T-helper 22 cell (primary cell): ENCODE measurements around the gene PDE7B.

Experiments used
- DNase-seq: peaks from one replicate; pipeline ENCODE4 v3.0.0-alpha.2; 2020; ENCODE audit warnings: low read depth

Gene PDE7B

DNA sequence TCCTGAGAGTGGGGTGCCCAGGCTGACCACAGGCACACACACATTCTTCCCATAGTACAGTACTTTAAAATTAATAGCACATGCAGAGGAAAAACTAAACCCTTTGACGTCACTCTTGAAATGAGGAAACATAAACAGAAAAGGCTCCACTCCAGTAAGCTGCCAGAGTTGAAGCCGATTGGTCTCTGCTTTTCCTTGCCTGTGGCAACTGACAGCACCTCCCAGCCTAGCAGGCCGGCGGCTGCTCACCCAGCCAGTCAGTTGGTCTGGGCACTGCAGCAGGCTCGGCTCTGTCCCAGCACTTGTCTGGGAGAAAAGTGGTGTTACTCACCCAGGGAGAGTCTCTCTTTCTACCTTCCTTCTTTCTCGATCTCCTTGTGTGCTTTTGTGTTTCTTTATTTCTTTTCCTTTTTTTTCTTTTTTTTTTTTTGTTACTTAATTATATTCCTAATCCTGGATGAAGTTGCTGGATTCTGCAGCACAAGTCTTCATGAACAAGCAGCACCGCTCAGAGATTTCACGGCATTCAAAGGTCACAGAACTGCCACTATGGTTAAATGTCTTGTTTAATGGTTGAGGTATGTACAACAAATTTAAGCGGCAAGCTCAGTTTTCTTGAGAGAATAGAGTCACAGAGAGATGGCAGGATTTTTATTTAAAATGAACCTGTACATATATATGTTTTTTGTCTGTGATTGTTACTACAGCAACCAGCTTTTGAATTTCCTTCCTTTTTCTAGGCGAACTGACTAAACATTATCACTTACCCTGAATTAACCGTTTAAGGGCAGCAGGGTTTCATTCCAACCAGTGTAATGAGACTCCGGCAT, at the start of gene PDE7B:
PDE7B (plus strand) TSS at position 260 of the 830 bp plus-strand sequence.
- no peak for DNase-seq

DNA sequence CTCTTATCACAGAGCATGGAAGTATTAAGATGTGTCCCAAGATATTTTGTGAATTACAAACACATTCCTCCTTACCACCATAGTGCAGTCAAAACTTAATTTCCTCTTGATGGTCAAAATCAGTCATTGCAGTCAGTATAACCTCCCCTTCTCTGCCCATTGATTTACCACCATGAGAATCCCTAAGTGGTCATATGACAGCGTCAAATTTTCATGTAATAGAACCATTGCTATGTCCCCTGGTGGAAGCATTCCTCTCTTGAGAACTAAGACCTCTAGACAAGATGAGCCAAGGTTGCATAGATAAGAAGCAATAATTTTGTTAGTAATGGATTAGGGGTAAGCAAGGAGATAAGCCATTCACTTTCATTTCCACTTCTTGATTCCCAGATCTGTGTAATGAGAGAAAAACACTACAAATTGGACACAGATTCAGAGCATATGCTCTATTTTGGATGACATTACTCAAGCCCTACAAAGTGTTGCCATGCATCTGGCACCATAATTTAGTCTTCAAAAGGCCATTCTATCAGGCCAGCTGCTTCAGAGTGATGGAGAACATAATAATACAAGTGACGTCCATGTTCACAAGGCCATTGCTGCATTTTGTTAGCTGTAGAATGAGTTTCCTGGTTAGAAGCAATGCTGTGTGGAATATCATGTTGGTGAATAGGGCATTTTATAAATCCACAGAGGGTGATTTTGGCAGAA, 49.6 kb upstream of the PDE7B start:
- no peak for DNase-seq

DNA sequence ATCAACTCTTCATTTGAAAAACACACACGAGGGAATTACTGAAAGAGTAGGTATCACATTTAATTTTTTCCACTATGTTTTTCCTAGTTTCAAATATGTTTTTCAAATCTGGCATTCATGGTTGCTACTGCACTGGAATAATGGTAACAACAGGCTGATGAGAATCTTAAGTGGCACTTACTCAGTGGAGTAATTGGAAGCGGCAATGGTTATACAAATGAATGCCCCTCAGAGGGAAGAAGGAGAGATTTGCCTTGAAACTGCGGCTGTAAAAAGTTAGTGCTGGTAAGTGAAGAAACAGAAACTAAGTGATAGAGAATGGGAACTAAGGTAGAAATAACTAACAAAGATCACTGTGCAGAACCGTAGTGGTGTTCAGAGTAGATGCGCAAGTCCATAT, 41.0 kb upstream of the PDE7B start:
- DNase-seq: no peak

DNA sequence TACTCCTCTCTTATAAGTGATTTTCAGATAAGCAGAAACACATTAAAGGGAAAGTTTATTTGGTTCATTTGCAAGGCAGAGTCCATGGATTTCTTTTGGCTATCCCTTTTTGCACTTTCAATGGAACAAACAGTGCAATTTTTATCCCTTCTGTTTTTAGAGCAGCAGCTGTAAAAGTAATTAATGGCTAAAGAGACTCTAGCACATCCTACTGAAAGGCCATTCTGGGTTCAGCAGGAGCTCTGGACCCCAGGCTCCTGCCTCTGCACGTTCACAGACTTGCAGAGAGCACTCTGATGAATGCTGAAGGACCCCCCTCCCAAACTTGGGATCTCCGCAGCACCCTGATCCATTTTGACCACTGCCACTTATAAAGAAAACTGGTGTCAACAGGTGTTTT, 40.3 kb upstream of the PDE7B start:
- no peak for DNase-seq

DNA sequence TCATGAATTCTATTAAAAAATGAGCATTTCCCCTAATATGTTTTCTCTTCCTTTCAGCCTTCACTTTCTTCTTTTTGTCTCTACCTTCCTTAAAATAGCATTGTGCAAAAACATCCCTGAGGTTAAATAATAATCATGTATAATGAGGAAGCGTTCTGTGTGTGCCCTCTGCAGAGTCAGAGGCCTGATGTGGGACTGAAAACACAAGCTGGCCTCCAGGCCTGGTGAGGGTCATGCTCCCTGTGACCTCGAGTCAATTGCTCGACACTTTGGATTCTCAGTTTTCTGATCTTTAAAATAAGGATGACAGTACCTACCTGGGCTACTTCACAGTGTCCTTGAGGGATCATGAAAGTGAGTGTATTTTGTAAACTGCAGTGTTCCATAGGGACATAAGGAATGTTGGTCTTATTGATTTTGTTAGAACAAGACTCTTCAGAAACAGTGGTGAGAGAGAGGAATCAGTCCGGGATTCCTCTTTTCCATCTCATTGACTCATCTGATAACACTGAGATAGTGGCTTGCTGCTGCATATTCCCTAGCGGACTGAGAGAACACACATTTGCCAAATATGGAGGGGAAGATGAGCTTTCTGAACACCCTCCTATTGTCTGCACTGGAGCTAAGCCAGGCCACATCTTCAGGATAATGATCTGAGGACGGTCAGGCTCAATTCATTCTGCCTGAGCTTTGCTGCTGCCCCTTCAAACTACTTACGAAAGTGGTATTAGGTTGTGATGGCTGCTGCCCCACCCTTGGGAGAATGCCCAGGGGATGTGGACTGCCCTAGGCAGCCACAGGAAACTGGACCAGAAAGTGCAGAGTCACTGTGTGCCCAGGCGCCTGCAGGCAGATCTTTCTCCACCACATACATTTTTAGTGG, 39.6 kb upstream of the PDE7B start:
- no peak for DNase-seq

DNA sequence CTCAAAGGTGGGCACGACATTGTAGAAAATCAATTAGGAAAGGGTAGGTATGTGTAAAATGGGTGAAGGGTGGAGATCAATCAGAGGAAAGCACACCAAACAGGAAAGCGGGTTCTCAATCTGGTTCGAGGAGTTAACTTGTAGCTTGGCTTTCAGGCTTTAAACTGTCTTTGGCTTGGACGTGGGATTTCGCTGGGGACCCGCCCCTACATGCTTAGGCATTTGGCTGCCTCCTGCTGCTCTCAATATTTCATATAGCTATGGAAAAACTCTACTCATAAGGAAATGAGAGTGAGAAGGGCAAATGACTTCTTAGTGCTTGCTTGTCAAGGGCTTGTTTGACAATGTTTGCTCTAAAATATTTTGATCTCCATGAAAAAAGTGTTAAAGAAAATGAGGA, 38.1 kb upstream of the PDE7B start:
- no peak for DNase-seq

DNA sequence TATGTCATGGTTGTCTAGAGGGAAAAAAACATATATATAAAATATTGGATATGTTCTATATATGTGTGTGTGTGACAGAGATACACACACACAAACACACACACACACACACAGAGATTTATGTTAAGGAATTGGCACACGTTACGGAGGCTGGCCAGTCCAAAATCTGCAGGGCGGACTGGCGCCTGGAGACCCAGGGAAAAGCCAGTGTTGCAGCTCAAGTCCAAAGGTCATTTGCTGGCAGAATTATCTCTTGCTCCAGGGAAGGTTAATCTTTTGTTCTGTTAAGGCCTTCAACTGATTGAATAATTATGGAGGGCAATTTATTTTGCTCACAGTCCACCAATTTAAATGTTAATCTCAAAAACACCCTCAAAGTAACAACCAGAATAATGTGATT, 37.5 kb upstream of the PDE7B start:
- DNase-seq: no peak

DNA sequence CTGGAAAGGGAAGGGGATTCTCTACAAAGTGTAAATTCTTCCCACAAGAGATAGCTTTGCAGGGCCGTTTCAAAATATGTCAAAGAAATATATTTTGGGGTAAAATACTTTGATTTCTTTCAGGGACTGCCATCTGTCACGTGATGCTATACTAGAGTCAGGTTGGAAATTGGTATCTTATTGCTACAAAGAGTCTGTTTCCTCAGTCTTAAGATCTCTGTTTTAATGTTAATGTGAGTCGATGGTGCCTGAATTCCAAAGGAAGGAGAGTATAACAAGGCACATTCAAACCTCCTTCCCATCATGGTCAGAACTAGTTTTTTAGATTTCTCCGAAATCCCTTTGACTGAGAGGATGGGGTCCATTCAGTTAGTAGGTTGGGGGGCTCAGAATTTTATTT, 36.3 kb upstream of the PDE7B start:
- DNase-seq: no peak

DNA sequence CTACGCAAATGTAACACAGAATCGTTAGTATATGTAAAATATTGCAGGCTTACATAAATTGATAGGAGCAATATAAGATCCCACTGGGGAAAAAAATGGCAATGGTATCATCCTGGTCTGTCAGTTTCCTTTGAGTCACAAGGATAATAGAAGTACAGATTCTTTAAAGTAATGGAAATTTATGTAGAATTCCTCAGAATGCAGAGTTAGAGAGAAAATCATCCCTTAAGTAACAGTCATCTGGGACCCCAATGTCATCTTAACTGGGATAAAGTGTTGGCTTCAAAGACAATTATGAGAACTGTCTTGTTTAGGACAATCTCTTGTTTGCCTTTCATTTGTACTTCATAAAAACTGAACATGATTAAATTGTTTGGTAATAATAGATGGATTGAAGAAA, 34.5 kb upstream of the PDE7B start:
- no peak for DNase-seq

DNA sequence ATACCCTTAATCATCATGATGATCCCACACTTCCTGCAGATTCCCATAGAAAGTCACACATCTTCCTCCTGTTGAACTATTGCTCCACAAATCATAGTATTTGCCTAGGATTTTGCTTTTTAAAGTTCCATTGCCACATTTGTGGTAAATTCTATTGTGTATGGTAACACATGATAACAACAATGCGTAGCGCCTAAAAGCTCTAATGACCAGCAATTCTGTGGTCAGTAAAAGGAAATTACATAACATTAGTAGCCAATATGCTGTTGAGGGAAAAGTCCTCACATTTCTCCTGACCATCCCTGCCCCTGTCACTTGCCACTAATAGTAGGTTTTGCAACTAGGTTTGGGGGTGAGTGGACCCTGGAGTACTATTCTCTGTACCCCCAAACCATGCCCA, 31.8 kb upstream of the PDE7B start:
- no peak for DNase-seq

DNA sequence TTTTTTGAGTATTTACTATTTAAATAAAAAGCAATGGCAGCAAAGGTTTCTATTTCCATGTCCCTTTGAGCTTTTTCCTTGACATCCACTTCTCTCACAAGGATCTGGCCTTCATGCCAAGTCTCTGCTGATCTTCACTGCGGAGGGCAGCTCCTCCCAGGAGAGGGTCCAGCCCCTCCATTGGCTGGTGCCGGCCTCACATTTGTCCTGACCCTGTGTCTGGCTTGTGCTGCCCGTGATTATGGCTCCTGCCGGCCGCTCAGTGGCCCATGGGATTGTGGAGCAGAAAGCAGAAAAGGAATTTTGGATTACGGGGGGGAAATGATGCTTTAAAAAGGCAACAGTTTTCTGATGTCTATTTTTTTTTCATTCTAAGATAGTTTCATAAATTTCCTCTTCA, 31.2 kb upstream of the PDE7B start:
- DNase-seq: no peak

DNA sequence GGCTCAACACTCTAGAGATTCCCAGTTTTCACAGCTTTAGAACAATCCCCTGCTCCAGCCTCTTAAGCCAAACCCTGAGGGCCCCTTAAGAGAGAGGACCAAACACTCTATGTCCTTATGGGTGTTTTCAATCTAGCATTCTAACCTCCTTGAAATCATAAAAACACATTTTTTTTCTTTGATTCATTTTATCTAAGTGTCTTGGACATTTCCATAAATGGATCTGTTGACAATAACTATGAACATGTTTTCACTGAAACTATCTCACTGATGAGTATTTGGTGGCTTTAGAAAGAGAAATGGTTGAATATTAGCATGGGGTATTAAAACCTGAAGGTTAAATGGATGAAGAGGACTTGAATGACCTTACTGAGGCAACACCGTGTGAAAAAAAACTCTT, 27.6 kb upstream of the PDE7B start:
- DNase-seq: no peak

DNA sequence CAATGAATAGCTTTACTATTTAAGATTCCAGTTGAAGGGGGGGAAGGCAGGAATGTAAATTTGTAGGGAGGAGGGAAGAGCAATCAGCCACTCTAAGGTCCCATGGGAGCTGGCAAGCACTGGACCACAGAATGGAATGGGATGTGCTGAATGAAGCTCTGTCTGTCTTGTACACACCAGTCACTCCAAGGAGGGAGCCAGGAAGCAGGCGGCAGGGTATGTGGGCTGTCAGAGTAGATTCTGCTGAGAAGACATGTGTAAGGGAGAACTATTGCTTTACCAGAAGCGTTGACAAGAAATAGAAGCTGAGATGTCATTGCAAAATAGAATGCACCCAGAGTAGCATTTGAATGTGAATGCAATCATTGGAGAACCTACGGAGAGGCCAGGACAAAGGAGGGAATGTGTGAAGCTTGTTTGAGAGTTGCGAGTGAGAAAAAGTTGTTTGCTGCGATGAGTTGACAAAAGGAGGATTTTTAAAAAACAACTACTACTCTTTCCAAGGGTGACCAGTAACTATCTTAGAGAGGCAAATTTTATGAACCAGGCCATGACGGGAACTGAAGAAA, 25.2 kb upstream of the PDE7B start:
- DNase-seq: no peak

DNA sequence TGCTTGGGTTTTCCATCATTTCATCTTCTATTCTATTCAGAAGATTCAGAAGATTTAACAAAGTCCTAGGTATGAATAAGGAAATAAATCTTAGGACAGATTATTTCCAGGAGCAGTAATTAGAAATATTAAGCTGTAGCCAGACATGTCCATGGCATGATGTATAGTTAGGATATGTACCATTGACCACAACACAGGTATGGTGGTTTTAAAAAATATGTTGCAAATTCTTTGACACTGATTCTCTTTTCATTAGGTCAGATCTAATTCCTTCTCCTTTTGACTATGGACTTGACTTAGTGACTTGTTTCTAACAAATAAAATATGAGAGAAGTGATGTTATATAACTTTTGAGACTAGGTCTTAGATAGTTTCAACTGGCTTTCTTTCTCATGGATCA, 23.5 kb upstream of the PDE7B start:
- DNase-seq: no peak

DNA sequence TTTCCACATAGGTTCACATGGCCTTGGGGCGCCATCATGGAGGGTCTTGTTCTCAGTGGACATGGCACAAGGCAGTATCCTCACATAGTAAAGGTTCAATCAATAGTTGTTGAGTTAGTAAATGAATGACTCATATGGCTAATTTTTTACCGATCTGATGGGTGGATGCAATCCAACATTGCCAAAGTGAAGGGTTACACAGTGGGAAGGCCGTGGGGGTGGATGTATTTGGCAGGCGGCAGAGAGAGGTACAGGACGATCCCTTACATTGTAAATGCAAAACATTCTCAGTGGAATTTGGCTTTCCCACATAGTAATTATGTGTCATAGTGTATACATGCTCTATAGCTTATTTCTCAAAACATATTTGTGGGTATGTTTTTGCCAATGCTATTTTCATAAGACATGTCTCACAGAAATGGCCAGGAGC, 21.0 kb upstream of the PDE7B start:
- no peak for DNase-seq

DNA sequence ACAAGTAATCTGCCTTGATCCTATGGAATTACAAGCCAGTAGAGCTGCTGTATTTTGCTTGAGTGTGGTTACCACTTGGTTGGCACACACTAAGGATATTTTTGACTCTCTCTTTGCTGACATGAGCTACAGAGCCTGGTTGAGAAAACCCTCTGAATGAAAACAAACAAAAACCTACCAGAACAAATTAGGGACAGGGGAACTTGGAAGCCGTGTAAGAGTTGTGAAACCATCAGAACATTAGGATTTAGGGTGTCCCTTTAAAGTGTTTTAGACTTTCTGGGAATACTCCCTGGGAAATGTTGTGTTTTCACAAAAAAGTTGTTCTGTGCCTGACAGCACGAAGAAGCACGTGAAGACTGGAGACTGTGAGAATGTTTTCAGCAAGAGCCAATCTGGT, 20.5 kb upstream of the PDE7B start:
- DNase-seq: no peak

DNA sequence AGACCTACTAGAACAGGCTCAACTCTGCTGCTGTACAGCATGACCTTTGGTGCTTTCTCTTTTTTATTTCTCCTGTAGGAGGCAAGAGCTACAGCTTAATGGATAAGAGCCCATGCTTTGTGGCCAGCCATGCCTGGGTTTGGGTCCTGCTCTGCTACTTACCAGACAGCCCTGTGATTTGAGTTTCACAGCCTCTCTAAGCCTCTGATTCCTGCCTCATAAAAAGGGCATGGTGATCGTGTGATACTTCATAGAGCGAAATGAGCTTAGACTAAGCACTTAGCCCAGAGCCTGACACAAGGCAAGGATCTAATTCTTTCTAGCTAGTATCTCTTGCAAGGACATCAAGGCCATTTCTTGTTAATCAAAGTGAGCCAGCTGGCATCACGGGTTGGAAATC, 19.3 kb upstream of the PDE7B start:
- DNase-seq: no peak

DNA sequence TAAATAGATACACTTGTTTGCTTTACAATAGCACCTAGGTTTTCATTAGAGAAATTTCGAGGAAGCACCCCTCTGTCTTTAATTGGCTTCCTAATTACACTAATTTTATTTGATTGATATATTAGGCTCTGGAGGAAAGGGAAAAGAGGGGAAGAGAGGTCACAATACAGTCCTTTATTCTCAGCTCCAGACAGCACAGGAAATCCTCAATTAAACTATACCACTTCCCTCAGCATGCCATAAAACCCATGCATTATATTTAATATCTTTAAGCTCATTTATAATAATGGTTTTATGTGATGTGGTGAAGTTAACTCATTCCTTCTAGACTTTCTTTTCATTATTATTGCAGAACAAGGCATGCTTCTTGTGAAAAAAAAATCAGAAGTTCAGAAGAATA, 17.7 kb upstream of the PDE7B start:
- DNase-seq: no peak

DNA sequence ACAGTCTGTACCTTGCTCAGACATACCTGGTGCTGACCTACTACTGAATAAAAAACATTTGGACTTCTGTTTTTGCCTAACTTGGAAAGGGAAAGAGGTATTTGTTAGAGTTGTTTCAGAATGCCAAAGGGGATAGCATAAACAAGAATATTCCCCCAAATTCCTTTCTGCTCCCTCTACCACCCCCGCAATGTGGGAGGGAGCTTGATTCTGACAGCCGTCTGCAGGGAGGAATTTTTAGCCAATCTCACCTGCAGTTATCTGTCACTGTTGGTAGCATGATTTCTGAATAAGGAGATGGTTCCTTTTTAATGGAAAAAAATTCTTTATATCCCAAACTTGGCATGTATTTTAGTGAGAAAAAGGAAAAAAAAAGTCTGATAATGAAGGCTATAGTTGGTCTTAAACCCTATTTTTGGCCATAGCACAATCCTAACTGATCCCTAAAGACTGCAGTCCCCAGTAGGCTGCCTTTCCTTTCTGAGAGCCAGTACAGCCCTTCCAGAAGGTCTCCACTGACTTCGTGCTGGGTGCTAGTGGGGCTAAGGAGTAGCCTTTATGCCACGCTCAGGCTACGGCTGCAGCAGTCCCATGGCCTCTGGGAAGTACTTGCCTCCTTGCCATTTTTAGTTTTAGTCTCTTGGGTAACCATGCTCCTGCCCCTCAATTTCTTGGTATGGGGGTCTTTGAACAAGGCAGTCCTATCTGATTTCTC, 13.6 kb upstream of the PDE7B start:
- DNase-seq: no peak

DNA sequence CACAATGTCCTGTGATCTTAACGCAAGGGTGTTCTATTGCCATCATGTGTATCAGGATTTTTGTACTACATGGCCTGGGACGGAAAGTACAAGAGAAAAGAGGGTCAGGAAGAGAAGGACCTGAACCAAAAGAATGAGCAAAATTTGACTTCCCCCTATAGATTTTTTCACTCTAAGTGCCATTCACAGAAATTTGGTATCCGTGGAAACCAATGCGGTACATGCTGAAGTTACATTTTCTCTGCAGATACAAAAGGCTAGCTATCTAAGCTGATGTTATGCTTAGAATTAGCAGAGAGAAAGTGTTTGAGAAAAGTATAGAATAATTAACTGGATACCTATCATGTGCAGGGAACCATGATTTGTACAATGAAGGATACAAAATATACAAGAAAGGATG, 12.4 kb upstream of the PDE7B start:
- no peak for DNase-seq

DNA sequence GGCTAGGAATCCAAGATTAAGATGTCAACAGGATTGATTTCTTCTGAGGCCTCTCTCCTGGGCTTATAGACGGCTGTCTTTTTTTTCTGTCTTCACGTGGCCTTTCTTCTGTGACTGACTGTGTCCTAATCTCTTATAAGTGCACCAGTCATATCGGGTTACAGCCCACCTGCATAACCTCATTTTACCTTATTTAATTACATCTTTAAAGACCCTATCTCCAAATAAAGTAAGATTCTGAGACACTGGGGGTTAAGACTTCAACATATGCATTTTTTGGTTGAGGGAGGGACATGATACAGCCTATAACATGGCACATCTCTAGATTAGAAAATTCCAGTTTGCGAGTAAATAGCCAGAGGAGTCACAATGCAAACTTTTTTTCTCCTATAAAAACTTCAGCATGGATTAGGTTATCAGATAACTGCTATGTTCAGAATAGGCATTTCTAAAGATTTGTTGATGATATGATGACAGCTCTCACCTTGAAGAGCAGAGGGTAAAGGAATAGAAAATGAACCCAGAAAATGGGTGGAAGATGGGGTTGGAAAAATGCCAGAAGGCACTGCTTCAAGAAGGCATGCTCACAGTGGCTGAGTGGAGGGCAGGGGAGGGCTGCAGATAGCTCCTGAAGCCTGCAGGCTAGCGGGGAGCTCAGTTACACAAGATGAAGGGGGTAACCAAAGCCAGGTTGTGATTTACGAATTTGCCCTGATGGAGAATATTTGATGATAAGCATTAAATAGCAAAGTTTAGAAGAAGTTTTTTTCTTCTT, 8.7 kb upstream of the PDE7B start:
- DNase-seq: no peak
